ENCODE results near the gene P4HA2. TPM values are rescaled to one million over a fixed set of nuclear protein-coding genes. Genes with fewer than 3 reads are reported as not detected.

Gene P4HA2
- total RNA-seq, 1 donor from 2014 or later, result 26.6 TPM

DNA sequence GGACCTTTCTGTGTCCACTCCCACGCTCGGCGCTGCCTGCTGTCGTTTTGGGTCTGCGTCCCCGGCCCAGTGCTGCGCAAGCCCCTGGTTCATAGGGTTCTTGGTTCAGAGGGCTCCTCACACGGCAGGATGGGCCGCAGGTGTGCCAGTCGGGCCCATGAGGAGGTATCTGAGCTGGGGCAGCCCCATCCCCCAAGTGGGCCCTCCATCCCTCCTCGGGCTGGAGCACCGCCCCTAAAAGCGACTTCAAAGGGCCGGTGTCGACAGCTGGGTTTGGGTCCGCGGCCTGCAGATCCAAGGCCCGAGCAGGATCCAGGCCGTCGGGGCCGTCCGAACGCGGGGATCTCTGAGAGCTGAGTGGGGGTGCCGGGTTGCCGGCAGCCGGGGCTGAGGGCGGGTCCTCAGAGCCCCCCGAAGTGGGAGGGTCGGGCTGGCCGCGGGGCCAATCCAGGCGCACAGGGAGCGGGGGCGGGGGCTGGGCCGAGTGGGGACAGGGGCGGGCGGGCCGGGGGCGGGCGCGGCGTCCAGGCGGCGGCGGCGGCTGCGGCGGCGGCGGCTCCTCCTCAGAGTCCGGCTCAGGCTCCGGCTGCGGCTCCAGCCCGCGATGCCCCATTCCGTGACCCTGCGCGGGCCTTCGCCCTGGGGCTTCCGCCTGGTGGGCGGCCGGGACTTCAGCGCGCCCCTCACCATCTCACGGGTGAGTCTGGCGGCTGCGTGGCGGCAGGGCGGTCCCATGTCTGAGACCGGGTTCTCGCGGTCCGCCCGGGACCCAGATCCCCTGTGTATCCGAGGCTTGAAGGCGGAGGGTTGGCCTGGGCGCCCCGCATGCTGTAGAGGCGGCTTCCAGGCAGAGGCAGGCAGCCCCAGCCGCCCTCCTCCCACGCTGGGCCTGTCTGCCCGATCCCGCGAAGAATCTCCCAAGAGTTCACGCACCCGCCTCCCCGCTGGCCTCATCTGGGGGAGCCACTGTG, 29.8 kb upstream of the P4HA2 start, which contains the start of gene PDLIM4:
PDLIM4 (plus strand) TSS at position 566 of the 971 bp plus-strand sequence; CDS start at position 605, 39 bp downstream.
- peak within 1 kb of the TSS; percentile 91 for H3K4me3 Mint-ChIP-seq (ENCODE audit: unreplicated experiment)
- peaks cover 12% of the 10 kb centered on the region for H3K9me3 Mint-ChIP-seq (ENCODE audit: unreplicated experiment)
- peak within 1 kb of the TSS; percentile 99 for H3K27ac Mint-ChIP-seq (ENCODE audit: unreplicated experiment)
- peak; percentile 78 for DNase-seq
- peaks cover 18% of the 10 kb centered on the region for H3K4me1 Mint-ChIP-seq (ENCODE audit: low read depth, unreplicated experiment)
- H3K27me3 Mint-ChIP-seq (ENCODE audit: unreplicated experiment), result peaks cover 12% of the 10 kb centered on the region
- TF ChIP-seq, protein P1, sequence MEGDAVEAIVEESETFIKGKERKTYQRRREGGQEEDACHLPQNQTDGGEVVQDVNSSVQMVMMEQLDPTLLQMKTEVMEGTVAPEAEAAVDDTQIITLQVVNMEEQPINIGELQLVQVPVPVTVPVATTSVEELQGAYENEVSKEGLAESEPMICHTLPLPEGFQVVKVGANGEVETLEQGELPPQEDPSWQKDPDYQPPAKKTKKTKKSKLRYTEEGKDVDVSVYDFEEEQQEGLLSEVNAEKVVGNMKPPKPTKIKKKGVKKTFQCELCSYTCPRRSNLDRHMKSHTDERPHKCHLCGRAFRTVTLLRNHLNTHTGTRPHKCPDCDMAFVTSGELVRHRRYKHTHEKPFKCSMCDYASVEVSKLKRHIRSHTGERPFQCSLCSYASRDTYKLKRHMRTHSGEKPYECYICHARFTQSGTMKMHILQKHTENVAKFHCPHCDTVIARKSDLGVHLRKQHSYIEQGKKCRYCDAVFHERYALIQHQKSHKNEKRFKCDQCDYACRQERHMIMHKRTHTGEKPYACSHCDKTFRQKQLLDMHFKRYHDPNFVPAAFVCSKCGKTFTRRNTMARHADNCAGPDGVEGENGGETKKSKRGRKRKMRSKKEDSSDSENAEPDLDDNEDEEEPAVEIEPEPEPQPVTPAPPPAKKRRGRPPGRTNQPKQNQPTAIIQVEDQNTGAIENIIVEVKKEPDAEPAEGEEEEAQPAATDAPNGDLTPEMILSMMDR (IDR thresholded peaks at IDR 0.05; ENCODE audit: partially characterized antibody, unreplicated experiment), result no peak
- H3K36me3 Mint-ChIP-seq (ENCODE audit: unreplicated experiment), result no peaks in the 10 kb centered on the region

DNA sequence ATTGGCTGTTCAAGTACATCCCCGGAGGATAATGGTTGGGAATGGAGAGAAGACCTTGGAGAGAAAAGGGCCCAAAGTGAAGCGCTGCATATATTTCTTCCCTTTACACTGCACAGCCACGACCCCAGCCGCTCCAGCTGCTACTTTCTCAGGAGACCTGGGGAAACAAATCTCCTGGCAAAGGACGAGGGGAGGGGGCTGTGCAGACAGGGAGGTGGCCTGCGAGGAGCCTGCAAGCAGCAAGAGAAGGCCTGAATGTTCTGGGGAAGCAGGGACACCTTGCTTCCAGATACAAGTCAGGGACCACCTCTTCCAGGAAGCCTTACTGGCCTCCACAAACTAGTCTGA, 29.1 kb upstream of the P4HA2 start:
- no peak for DNase-seq
- Mint-ChIP-seq H3K4me1 (ENCODE audit: low read depth, unreplicated experiment) (peaks cover 14% of the 10 kb centered on the region), H3K4me3 (ENCODE audit: unreplicated experiment) (peak overlapping the region; percentile 53), H3K9me3 (ENCODE audit: unreplicated experiment) (peaks cover 12% of the 10 kb centered on the region), H3K27ac (ENCODE audit: unreplicated experiment) (peak overlapping the region; percentile 67), H3K36me3 (ENCODE audit: unreplicated experiment) (no peaks in the 10 kb centered on the region), H3K27me3 (ENCODE audit: unreplicated experiment) (peaks cover 14% of the 10 kb centered on the region)
- TF ChIP-seq, protein P1 (IDR thresholded peaks at IDR 0.05; ENCODE audit: partially characterized antibody, unreplicated experiment), result no peak

DNA sequence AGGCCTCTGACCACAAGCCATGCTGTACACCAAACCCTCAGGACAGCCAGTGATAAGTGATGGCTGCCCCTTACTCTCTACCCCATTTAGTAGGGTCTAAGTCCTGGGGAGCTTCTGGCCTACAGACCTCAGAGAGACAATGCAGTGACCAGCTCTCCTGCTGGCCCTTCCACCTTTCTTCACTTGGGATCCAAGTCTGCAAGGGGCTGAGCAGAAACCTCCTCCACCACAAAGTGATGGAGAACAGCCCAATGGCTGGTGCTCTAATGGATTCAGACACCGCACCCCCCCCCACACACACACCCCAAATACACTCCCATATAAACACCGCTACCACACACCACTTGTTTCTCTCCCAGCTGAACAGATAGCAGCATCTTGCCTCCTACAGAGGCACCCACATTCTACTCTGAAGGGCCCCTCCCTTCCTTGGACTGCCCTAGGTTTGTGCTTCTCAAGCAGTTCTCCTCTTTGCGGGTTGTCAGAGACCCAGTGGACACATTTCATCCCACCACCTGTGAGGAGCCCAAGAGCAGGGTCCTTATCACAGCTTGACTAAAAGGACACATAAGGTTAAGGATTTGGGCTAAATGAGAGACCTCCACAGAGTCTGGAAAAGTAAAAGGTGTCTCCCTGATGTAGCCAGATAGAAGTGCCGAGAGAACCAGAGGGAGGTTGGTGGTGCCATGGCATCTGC, 28.6 kb upstream of the P4HA2 start:
- Mint-ChIP-seq H3K27me3 (ENCODE audit: unreplicated experiment) (peaks cover 14% of the 10 kb centered on the region), H3K9me3 (ENCODE audit: unreplicated experiment) (peaks cover 12% of the 10 kb centered on the region), H3K4me1 (ENCODE audit: low read depth, unreplicated experiment) (peaks cover 12% of the 10 kb centered on the region), H3K36me3 (ENCODE audit: unreplicated experiment) (no peaks in the 10 kb centered on the region), H3K27ac (ENCODE audit: unreplicated experiment) (peak overlapping the region; percentile 67), H3K4me3 (ENCODE audit: unreplicated experiment) (peak overlapping the region; percentile 53)
- no peak for DNase-seq
- TF ChIP-seq, protein P1 (IDR thresholded peaks at IDR 0.05; ENCODE audit: partially characterized antibody, unreplicated experiment), result no peak

DNA sequence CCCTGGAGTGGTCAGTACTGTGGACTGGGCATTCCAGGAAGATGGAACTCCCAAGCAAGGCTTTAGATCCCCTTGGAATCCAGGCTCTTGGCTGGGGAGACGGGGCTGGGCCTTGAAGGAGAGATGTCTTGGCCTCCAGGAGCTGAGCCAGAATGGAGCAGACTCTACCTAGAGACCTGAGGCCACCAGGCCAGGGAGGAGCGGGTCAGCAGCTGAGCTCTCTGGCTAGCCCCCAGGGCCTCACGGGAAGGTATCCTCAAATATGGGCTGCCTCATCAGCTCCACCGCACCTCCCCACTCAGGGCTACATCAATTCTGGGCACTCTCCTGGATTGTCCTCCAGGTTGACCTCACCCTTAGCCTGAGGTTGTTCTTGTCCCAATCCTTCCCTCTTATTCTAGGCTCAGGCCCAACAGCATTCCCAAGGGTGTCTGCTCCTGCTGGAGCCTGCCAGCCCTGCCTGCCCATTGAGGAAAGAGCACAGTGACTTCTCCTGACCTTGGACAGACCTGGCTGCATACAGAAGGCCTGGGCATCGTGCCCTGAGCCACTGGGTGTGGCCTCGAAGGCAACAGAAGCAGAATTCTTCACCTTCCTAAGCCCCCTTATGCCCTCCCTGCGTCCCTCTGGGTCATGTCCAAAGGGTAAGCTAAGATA, 26.8 kb upstream of the P4HA2 start:
- no peak overlapping the region for H3K27ac Mint-ChIP-seq (ENCODE audit: unreplicated experiment)
- TF ChIP-seq, protein P1 (IDR thresholded peaks at IDR 0.05; ENCODE audit: partially characterized antibody, unreplicated experiment), result no peak
- H3K4me3 Mint-ChIP-seq (ENCODE audit: unreplicated experiment), result no peak overlapping the region
- H3K36me3 Mint-ChIP-seq (ENCODE audit: unreplicated experiment), result no peaks in the 10 kb centered on the region
- peaks cover 9% of the 10 kb centered on the region for H3K27me3 Mint-ChIP-seq (ENCODE audit: unreplicated experiment)
- H3K9me3 Mint-ChIP-seq (ENCODE audit: unreplicated experiment), result peaks cover 8% of the 10 kb centered on the region
- no peak for DNase-seq
- peaks cover 6% of the 10 kb centered on the region for H3K4me1 Mint-ChIP-seq (ENCODE audit: low read depth, unreplicated experiment)
